Peyer's patch (tissue), 4 donors: ENCODE results near the gene PACSIN1.

ENCODE experiments used
- POLR2A ChIP-seq, 2 donors: fragments of 450-650 bp; IDR thresholded peaks; one replicate each; pipeline ENCODE4 v1.5.1; 2017; ENCODE audit warnings: antibody characterized with exemption in 2 of 2, mild to moderate bottlenecking in 2 of 2, moderate library complexity in 2 of 2
- TF ChIP-seq, protein P1 (sequence below), 6 experiments: fragments of 450-650 bp in 4 of 6; fragments of 200-600 bp in 2 of 6; sonication (generic) in 1 of 6; IDR thresholded peaks; one replicate each; pipeline ENCODE4 v1.5.1; 2017 to 2019; ENCODE audit warnings: antibody characterized with exemption in 6 of 6, mild to moderate bottlenecking in 3 of 6, moderate library complexity in 1 of 6

- TF ChIP-seq, protein P1, sequence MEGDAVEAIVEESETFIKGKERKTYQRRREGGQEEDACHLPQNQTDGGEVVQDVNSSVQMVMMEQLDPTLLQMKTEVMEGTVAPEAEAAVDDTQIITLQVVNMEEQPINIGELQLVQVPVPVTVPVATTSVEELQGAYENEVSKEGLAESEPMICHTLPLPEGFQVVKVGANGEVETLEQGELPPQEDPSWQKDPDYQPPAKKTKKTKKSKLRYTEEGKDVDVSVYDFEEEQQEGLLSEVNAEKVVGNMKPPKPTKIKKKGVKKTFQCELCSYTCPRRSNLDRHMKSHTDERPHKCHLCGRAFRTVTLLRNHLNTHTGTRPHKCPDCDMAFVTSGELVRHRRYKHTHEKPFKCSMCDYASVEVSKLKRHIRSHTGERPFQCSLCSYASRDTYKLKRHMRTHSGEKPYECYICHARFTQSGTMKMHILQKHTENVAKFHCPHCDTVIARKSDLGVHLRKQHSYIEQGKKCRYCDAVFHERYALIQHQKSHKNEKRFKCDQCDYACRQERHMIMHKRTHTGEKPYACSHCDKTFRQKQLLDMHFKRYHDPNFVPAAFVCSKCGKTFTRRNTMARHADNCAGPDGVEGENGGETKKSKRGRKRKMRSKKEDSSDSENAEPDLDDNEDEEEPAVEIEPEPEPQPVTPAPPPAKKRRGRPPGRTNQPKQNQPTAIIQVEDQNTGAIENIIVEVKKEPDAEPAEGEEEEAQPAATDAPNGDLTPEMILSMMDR (IDR thresholded peaks at IDR 0.05) = no peak
- no peak for TF ChIP-seq POLR2A (IDR thresholded peaks at IDR 0.05)
Measured at GRCh38 chr6:34490390-34491090, 24.7 kb downstream of the PACSIN1 start.
